Calu3 (cell line): ENCODE results near the gene ESAM. TPM values are rescaled to one million over a fixed set of nuclear protein-coding genes. Genes with fewer than 3 reads are reported as not detected.

Source experiments
- BruUV-seq: library from RNA; stranded (reverse); fragments of 400-500 nt; replicated peaks from 2 replicates; lab custom pipeline; 2021; lab: Mats Ljungman, UMichigan
- CTCF ChIA-PET: fragments of 300-600 bp; sonication (Branson Sonifier 250); formaldehyde crosslinking; loops from one replicate; lab custom pipeline; 2022; ENCODE audit warnings: antibody characterized with exemption; lab: Charles Lee
- DNase-seq: peaks from one replicate; pipeline ENCODE4 v3.0.0; 2022
- H3K27ac Mint-ChIP-seq: one replicate; pipeline ENCODE4 v1.8.0; 2022; ENCODE audit warnings: mixed read lengths; ENCODE audit not compliant: unreplicated experiment
- H3K27me3 Mint-ChIP-seq: one replicate; pipeline ENCODE4 v1.8.0; 2022; ENCODE audit warnings: mixed read lengths; ENCODE audit not compliant: unreplicated experiment
- H3K36me3 Mint-ChIP-seq: one replicate; pipeline ENCODE4 v1.8.0; 2022; ENCODE audit warnings: mild to moderate bottlenecking, moderate library complexity, mixed read lengths; ENCODE audit not compliant: insufficient read depth, unreplicated experiment
- H3K4me1 Mint-ChIP-seq: one replicate; pipeline ENCODE4 v1.8.0; 2022; ENCODE audit warnings: mild to moderate bottlenecking, low read depth, mixed read lengths; ENCODE audit not compliant: unreplicated experiment
- H3K4me3 Mint-ChIP-seq: one replicate; pipeline ENCODE4 v1.8.0; 2022; ENCODE audit warnings: mild to moderate bottlenecking, low read depth, moderate library complexity, mixed read lengths; ENCODE audit not compliant: unreplicated experiment
- H3K9me3 Mint-ChIP-seq: one replicate; pipeline ENCODE4 v1.8.0; 2022; ENCODE audit warnings: low read depth, mixed read lengths; ENCODE audit not compliant: unreplicated experiment
- intact Hi-C: fragments of 100-400 bp; cut with micrococcal nuclease; formaldehyde crosslinking; loops from one replicate; pipeline ENCODE4 v1.10.0; 2022; ENCODE audit not compliant: unreplicated experiment
- total RNA-seq: library from RNA; stranded (reverse); gene quantifications from 2 replicates; pipeline ENCODE4 v1.2.3, GENCODE V29; 2022
- TF ChIP-seq, protein P1 (sequence below): fragments of 200-600 bp; IDR thresholded peaks from one replicate; pipeline ENCODE4 v1.8.0; 2022; ENCODE audit warnings: antibody characterized with exemption; ENCODE audit not compliant: unreplicated experiment

The ESAM gene
- total RNA-seq, 1 experiment from 2014 or later = 1.1 TPM

DNA sequence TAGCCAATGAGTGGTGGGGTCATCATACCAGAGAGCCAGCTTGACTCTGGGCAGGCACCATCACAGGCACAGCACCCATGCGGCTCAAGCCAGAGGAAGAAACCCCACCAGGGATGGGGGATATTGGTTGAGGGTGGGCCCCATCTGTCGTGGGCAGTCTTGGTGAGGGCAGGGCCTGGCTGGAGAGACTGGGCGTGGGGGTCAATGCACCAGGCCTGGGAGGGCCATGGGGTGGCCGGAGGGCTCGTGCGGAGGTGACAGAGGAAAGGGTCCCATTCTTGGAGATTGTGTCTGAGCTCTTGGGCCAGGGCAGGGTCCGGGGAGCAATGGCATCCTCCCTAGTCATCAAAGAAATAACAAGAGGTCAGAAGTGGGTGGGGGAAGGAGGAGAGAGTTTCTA lies 8.5 kb downstream of the ESAM start:
- Mint-ChIP-seq H3K36me3 (peaks cover 18% of the 10 kb centered on the region), H3K4me3 (no peak overlapping the region), H3K27ac (no peak overlapping the region), H3K27me3 (no peaks in the 10 kb centered on the region), H3K9me3 (no peaks in the 10 kb centered on the region), H3K4me1 (peaks cover 22% of the 10 kb centered on the region)
- TF ChIP-seq, protein P1, sequence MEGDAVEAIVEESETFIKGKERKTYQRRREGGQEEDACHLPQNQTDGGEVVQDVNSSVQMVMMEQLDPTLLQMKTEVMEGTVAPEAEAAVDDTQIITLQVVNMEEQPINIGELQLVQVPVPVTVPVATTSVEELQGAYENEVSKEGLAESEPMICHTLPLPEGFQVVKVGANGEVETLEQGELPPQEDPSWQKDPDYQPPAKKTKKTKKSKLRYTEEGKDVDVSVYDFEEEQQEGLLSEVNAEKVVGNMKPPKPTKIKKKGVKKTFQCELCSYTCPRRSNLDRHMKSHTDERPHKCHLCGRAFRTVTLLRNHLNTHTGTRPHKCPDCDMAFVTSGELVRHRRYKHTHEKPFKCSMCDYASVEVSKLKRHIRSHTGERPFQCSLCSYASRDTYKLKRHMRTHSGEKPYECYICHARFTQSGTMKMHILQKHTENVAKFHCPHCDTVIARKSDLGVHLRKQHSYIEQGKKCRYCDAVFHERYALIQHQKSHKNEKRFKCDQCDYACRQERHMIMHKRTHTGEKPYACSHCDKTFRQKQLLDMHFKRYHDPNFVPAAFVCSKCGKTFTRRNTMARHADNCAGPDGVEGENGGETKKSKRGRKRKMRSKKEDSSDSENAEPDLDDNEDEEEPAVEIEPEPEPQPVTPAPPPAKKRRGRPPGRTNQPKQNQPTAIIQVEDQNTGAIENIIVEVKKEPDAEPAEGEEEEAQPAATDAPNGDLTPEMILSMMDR = no peak
- BruUV-seq = no TSS peak
- CTCF ChIA-PET = interaction anchor here (1.4 kb wide), 1 partner anchor 14 kb away, joined by 3 read pairs; the partner anchor contains the start of gene NRGN
- no peak for DNase-seq
- intact Hi-C loops = no loop called here

DNA sequence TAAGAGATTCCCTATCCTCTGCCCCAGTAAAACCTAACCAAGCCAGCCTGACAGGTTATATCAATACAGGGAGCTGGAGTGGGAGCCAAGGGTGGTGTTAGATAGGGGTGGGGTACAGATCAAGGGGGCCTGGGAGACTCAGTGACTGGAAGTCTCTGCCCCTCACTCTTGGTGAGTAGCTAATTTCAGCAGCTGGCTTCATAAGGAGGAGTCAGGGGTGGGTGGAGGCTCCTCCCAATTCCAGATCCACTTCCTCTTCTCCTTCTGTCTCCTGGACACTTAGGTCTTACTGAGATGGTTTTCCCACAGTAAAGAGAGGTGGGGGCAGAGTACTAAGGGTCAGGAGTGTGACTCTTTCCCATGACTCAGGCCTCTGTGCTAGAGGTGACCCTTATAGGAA lies 8.9 kb downstream of the ESAM start:
- no TSS peak for BruUV-seq
- Mint-ChIP-seq H3K9me3 (no peaks in the 10 kb centered on the region), H3K27ac (no peak overlapping the region), H3K36me3 (peaks cover 17% of the 10 kb centered on the region), H3K4me3 (no peak overlapping the region), H3K4me1 (peaks cover 26% of the 10 kb centered on the region), H3K27me3 (no peaks in the 10 kb centered on the region)
- CTCF ChIA-PET = interaction anchor here (1.0 to 1.4 kb wide), 2 partner anchors 13 to 84 kb away, joined by 3 read pairs; partner anchors contain the start of gene NRGN
- DNase-seq = no peak
- intact Hi-C loops = no loop called here
- TF ChIP-seq, protein P1 = no peak

GRCh38 chr11:124752471-124753102 lies 9.5 kb downstream of the ESAM start:
- H3K4me3 Mint-ChIP-seq = no peak overlapping the region
- H3K27me3 Mint-ChIP-seq = no peaks in the 10 kb centered on the region
- no peak for DNase-seq
- H3K9me3 Mint-ChIP-seq = no peaks in the 10 kb centered on the region
- peaks cover 17% of the 10 kb centered on the region for H3K36me3 Mint-ChIP-seq
- no TSS peak for BruUV-seq
- peaks cover 29% of the 10 kb centered on the region for H3K4me1 Mint-ChIP-seq
- H3K27ac Mint-ChIP-seq = no peak overlapping the region
- TF ChIP-seq, protein P1 = no peak
- intact Hi-C loops = no loop called here
- CTCF ChIA-PET = interaction anchor here (1.0 to 1.4 kb wide), 2 partner anchors 13 to 83 kb away, joined by 3 read pairs; partner anchors contain the start of gene NRGN

DNA sequence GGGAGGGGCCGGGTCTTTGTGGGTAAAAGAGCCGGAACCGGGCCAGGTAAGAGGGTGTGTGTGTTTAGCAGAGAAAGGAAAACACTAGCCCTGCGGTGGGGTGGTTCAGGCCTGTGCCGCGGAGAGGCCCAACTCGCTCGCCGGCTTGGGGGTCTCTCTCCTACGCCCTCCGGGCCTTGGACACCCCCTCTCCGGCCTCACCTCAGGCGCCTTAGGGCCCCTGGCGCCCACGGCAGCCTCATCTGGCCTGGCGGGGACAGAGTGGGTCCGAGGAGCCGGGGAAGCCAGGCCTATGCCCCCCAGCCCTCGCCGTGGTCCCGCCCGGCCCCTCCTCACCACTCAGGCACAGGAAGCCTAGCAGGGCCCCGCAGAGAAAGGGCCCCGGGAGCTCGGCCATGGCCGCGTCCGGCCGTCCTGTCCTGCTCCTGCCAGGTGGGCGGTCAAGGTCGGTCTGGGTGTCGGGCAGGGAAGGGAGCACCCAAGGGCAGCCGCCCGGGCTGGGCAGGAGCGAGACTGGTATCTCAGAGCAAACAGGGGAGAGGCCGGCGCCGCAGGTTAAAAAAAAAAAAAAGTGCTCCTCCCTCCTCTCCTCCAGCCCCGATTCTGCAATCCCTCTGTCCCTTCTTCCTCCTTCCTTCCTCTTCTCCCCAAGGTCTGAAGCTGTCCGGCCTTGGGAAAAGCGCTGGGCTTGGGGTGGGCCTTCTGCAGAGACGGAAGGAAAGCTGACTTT lies 10.2 kb downstream of the ESAM start, which contains the start of gene VSIG2:
TSS of gene VSIG2 (minus strand) at position 515 of the 730 bp plus-strand sequence. CDS start at position 397, 118 bp downstream.
- H3K9me3 Mint-ChIP-seq = no peaks in the 10 kb centered on the region
- peaks cover 18% of the 10 kb centered on the region for H3K36me3 Mint-ChIP-seq
- no TSS peak for BruUV-seq
- H3K27me3 Mint-ChIP-seq = no peaks in the 10 kb centered on the region
- H3K4me1 Mint-ChIP-seq = peaks cover 29% of the 10 kb centered on the region
- H3K4me3 Mint-ChIP-seq = no peak within 1 kb of the TSS
- no peak for DNase-seq
- H3K27ac Mint-ChIP-seq = no peak within 1 kb of the TSS
- CTCF ChIA-PET = interaction anchor here (1.0 to 1.4 kb wide), 2 partner anchors 12 to 83 kb away, joined by 3 read pairs; partner anchors contain the start of gene NRGN
- TF ChIP-seq, protein P1 = no peak
- intact Hi-C loops = no loop called here
